Neural progenitor cell (in vitro differentiated cells): ENCODE measurements around the gene SLC25A42. TPM values are rescaled to one million over a fixed set of nuclear protein-coding genes. Genes with fewer than 3 reads are reported as not detected.

Experiments
- DNase-seq: peaks from one replicate; pipeline ENCODE4 v3.0.0-alpha.2; 2016; ENCODE audit warnings: low spot score
- H2AFZ ChIP-seq: fragments of 200-600 bp; sonication (generic); replicated peaks from 2 replicates; pipeline ENCODE4 v1.6.1; 2016; ENCODE audit warnings: antibody characterized with exemption
- H3F3A ChIP-seq: fragments of 200-600 bp; sonication (generic); 2 replicates; pipeline ENCODE4 v1.6.1; 2016; ENCODE audit warnings: antibody characterized with exemption, low read depth
- H3K27ac ChIP-seq: fragments of 200-600 bp; sonication (generic); 2 replicates; pipeline ENCODE4 v1.5.1; 2016; ENCODE audit warnings: mild to moderate bottlenecking
- H3K27me3 ChIP-seq: fragments of 200-600 bp; sonication (generic); 2 replicates; pipeline ENCODE4 v1.6.1; 2016; ENCODE audit warnings: mild to moderate bottlenecking, moderate library complexity
- H3K36me3 ChIP-seq: fragments of 200-600 bp; sonication (generic); 2 replicates; pipeline ENCODE4 v1.5.1; 2016
- H3K4me1 ChIP-seq: fragments of 200-600 bp; sonication (generic); 2 replicates; pipeline ENCODE4 v1.6.1; 2016; ENCODE audit warnings: mixed run types
- H3K4me2 ChIP-seq: fragments of 200-600 bp; sonication (generic); 2 replicates; pipeline ENCODE4 v1.6.1; 2016
- H3K4me3 ChIP-seq: fragments of 200-600 bp; sonication (generic); 2 replicates; pipeline ENCODE4 v1.5.1; 2016
- H3K79me2 ChIP-seq: fragments of 200-600 bp; sonication (generic); 2 replicates; pipeline ENCODE4 v1.6.1; 2016; ENCODE audit warnings: low read depth
- H3K9ac ChIP-seq: fragments of 200-600 bp; sonication (generic); 2 replicates; pipeline ENCODE4 v1.6.1; 2016
- H3K9me3 ChIP-seq: fragments of 200-600 bp; sonication (generic); 2 replicates; pipeline ENCODE4 v1.5.1; 2016; ENCODE audit warnings: low read depth
- H4K20me1 ChIP-seq: fragments of 200-600 bp; sonication (generic); 2 replicates; pipeline ENCODE4 v1.6.1; 2016; ENCODE audit warnings: low read depth
- H3K27ac Mint-ChIP-seq: 3 replicates; pipeline ENCODE4 v1.8.0; 2021; ENCODE audit warnings: mixed read lengths
- H3K27me3 Mint-ChIP-seq: 2 replicates; pipeline ENCODE4 v1.8.0; 2022; ENCODE audit warnings: low read depth, mild to moderate bottlenecking, inconsistent platforms, moderate library complexity, mixed read lengths; ENCODE audit not compliant: insufficient read depth
- H3K36me3 Mint-ChIP-seq: 3 replicates; pipeline ENCODE4 v1.8.0; 2021; ENCODE audit warnings: mixed read lengths
- H3K4me1 Mint-ChIP-seq: 3 replicates; pipeline ENCODE4 v1.8.0; 2021; ENCODE audit warnings: mixed read lengths
- H3K4me3 Mint-ChIP-seq: 3 replicates; pipeline ENCODE4 v1.8.0; 2021; ENCODE audit warnings: mild to moderate bottlenecking, moderate library complexity, mixed read lengths
- H3K9me3 Mint-ChIP-seq: 3 replicates; pipeline ENCODE4 v1.8.0; 2020; ENCODE audit warnings: mixed read lengths
- CTCF ChIP-seq: fragments of 200-600 bp; sonication (generic); IDR thresholded peaks from 2 replicates; pipeline ENCODE4 v1.5.1; 2017; ENCODE audit warnings: antibody characterized with exemption, mild to moderate bottlenecking
- EZH2 ChIP-seq: fragments of 200-600 bp; sonication (generic); IDR thresholded peaks from 2 replicates; pipeline ENCODE4 v1.6.1; 2017; ENCODE audit warnings: antibody characterized with exemption, mild to moderate bottlenecking, moderate library complexity
- EZH2phosphoT487 ChIP-seq: fragments of 200-600 bp; sonication (generic); IDR thresholded peaks from 2 replicates; pipeline ENCODE4 v1.6.1; 2017; ENCODE audit warnings: antibody characterized with exemption
- total RNA-seq: library from RNA; depleted of rRNA; stranded (reverse); fragments of >200 nt; gene quantifications from 2 replicates; pipeline ENCODE4 v1.2.3, GENCODE V29; 2015; ENCODE audit warnings: low replicate concordance

The SLC25A42 gene
- total RNA-seq, 1 donor from 2014 or later = 4.0 TPM

GRCh38 chr19:19110410-19111135 is 46.8 kb downstream of the SLC25A42 start:
- Mint-ChIP-seq H3K4me1 (peaks cover 30% of the 10 kb centered on the region), H3K36me3 (no peaks in the 10 kb centered on the region)
- H2AFZ ChIP-seq = no peak overlapping the region

GRCh38 chr19:19111136-19111835 is 47.5 kb downstream of the SLC25A42 start:
- Mint-ChIP-seq H3K27ac (no peak overlapping the region), H3K4me3 (no peak overlapping the region), H3K9me3 (no peaks in the 10 kb centered on the region), H3K4me1 (peaks cover 24% of the 10 kb centered on the region), H3K36me3 (peaks cover 2% of the 10 kb centered on the region), H3K27me3 (peaks cover 9% of the 10 kb centered on the region)
- Histone ChIP-seq H2AFZ (no peak overlapping the region), H3F3A (peaks cover 13% of the 10 kb centered on the region), H4K20me1 (no peaks in the 10 kb centered on the region), H3K27ac (no peak overlapping the region), H3K9ac (no peak overlapping the region), H3K4me1 (peaks cover 10% of the 10 kb centered on the region), H3K79me2 (no peaks in the 10 kb centered on the region), H3K27me3 (peaks cover 12% of the 10 kb centered on the region), H3K36me3 (no peaks in the 10 kb centered on the region), H3K4me3 (no peak overlapping the region), H3K4me2 (peak overlapping the region; percentile 57), H3K9me3 (no peaks in the 10 kb centered on the region)
- no peak for TF ChIP-seq EZH2phosphoT487
- TF ChIP-seq CTCF = no peak
- no peak for TF ChIP-seq EZH2
- DNase-seq = no peak

More at GRCh38 chr19:19110410-19111135, 46.8 kb downstream of the SLC25A42 start:
- no peak overlapping the region for H3K27ac Mint-ChIP-seq
- peak; percentile 49 for TF ChIP-seq CTCF
- no peak for TF ChIP-seq EZH2phosphoT487
- TF ChIP-seq EZH2 = no peak
- Histone ChIP-seq H3K27me3 (peaks cover 12% of the 10 kb centered on the region), H3K4me1 (peaks cover 17% of the 10 kb centered on the region), H3K4me2 (peak overlapping the region; percentile 57), H3K36me3 (no peaks in the 10 kb centered on the region), H3K9ac (no peak overlapping the region), H3K9me3 (no peaks in the 10 kb centered on the region), H3K79me2 (no peaks in the 10 kb centered on the region), H3K4me3 (peak overlapping the region; percentile 17), H3K27ac (no peak overlapping the region), H3F3A (peaks cover 13% of the 10 kb centered on the region), H4K20me1 (no peaks in the 10 kb centered on the region)
- peaks cover 7% of the 10 kb centered on the region for H3K27me3 Mint-ChIP-seq
- DNase-seq = peak; percentile 81
- no peaks in the 10 kb centered on the region for H3K9me3 Mint-ChIP-seq
- no peak overlapping the region for H3K4me3 Mint-ChIP-seq

DNA sequence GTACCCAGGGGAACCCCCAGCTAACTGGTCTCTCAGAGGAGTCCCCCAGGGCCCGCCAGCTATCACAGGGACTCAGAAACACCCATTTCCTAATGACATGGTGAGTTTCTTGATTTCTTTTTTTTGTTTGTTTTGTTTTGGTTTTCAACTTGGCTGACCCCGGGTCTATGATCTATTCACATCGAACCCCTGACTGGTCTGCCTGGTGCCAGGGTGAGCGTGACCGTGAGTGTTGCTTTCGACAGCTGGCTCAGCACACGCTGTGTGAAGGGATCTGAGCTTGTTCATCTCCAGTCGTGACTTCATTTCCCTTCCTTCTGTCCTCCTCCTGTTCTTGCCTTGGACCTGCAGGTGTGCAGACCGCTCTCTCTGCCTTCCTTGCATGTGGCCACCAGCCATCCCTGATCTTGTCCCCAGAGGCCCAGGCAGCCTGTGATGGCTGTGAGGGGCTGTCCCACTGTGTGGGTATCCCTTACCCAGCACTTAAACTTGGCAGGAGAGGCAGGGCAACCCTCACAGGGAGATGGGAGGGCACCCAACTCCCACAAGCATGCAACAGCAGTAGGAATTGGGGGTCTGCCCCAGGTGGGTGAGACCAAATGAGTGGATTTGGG is 48.3 kb downstream of the SLC25A42 start:
- H3K36me3 ChIP-seq = no peaks in the 10 kb centered on the region
- peaks cover 2% of the 10 kb centered on the region for H3K36me3 Mint-ChIP-seq
- no peak overlapping the region for H3K27ac ChIP-seq
- no peaks in the 10 kb centered on the region for H4K20me1 ChIP-seq
- no peak for TF ChIP-seq EZH2
- no peak for TF ChIP-seq CTCF
- no peak for TF ChIP-seq EZH2phosphoT487
- H3K4me3 Mint-ChIP-seq = peak overlapping the region; percentile 57
- no peak overlapping the region for H3K4me3 ChIP-seq
- H3K9me3 ChIP-seq = no peaks in the 10 kb centered on the region
- peaks cover 8% of the 10 kb centered on the region for H3K4me1 ChIP-seq
- peaks cover 12% of the 10 kb centered on the region for H3K27me3 ChIP-seq
- H3F3A ChIP-seq = peaks cover 13% of the 10 kb centered on the region
- no peak overlapping the region for H3K9ac ChIP-seq
- peak overlapping the region; percentile 95 for H3K27ac Mint-ChIP-seq
- DNase-seq = no peak
- H3K4me2 ChIP-seq = no peak overlapping the region
- no peaks in the 10 kb centered on the region for H3K9me3 Mint-ChIP-seq
- peaks cover 21% of the 10 kb centered on the region for H3K4me1 Mint-ChIP-seq
- no peaks in the 10 kb centered on the region for H3K79me2 ChIP-seq
- H2AFZ ChIP-seq = no peak overlapping the region
- peaks cover 9% of the 10 kb centered on the region for H3K27me3 Mint-ChIP-seq
